K562 (cell line): Measurements from ENCODE around the gene LSM4.

Experiments used
- CBX3 ChIP-seq, 2 experiments: IDR thresholded peaks; 1 replicate in 1 of 2; 2 replicates in 1 of 2; pipeline ENCODE4 v1.6.1; 2012; ENCODE audit warnings: inconsistent platforms in 2 of 2, low read length in 2 of 2, borderline replicate concordance in 1 of 2, control low read depth in 1 of 2
- CTCF ChIP-seq, 3 experiments: IDR thresholded peaks in 2 of 3; conservative IDR thresholded peaks in 1 of 3; 2 replicates each; pipeline ENCODE4 v1.5.1; 2011 to 2012; ENCODE audit warnings: low read length in 3 of 3, mild to moderate bottlenecking in 3 of 3, control low read depth in 2 of 3, improper control_type of control experiment in 1 of 3, inconsistent platforms in 1 of 3, low read depth in 1 of 3, mixed read lengths in 1 of 3, moderate library complexity in 1 of 3; ENCODE audit not compliant: insufficient read depth in 2 of 3
- HCFC1 ChIP-seq: IDR thresholded peaks from 2 replicates; pipeline ENCODE4 v1.6.1; 2012; ENCODE audit warnings: low read depth, low read length, improper control_type of control experiment
- POLR2A ChIP-seq: fragments of 450-650 bp; conservative IDR thresholded peaks from 2 replicates; pipeline ENCODE4 v1.6.1; 2016
- POLR3G ChIP-seq: IDR thresholded peaks from 2 replicates; pipeline ENCODE4 v1.6.1; 2011; ENCODE audit not compliant: insufficient read length, insufficient replicate concordance; ENCODE audit errors: extremely low read depth
- PPARD ChIP-seq: fragments of 250-450 bp; sonication (Bioruptor Pico); IDR thresholded peaks from 2 replicates; pipeline ENCODE4 v1.8.0; 2022; ENCODE audit warnings: inconsistent platforms, mild to moderate bottlenecking, moderate library complexity
- TF ChIP-seq, protein P1 (sequence below): fragments of 250-450 bp; sonication (Bioruptor Pico); IDR thresholded peaks from 2 replicates; pipeline ENCODE4 v1.8.0; 2021; ENCODE audit warnings: moderate library complexity, mild to moderate bottlenecking, inconsistent platforms
- TF ChIP-seq, protein P2 (sequence below): fragments of 250-450 bp; sonication (Bioruptor Pico); IDR thresholded peaks from 2 replicates; pipeline ENCODE4 v1.5.0; 2020; ENCODE audit warnings: mild to moderate bottlenecking, borderline replicate concordance

- TF ChIP-seq, protein P1, sequence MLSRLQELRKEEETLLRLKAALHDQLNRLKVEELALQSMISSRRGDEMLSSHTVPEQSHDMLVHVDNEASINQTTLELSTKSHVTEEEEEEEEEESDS (CRISPR knock-in tag) = no peak
- TF ChIP-seq CTCF (IDR thresholded peaks at IDR 0.05 in 2 of 3, conservative IDR thresholded peaks at IDR 0.05 in 1 of 3; ENCODE audit: insufficient read depth in 2 of 3, low read depth in 1 of 3, low read length in 3 of 3) = no peak
- TF ChIP-seq POLR2A = no peak
- TF ChIP-seq, protein P2, sequence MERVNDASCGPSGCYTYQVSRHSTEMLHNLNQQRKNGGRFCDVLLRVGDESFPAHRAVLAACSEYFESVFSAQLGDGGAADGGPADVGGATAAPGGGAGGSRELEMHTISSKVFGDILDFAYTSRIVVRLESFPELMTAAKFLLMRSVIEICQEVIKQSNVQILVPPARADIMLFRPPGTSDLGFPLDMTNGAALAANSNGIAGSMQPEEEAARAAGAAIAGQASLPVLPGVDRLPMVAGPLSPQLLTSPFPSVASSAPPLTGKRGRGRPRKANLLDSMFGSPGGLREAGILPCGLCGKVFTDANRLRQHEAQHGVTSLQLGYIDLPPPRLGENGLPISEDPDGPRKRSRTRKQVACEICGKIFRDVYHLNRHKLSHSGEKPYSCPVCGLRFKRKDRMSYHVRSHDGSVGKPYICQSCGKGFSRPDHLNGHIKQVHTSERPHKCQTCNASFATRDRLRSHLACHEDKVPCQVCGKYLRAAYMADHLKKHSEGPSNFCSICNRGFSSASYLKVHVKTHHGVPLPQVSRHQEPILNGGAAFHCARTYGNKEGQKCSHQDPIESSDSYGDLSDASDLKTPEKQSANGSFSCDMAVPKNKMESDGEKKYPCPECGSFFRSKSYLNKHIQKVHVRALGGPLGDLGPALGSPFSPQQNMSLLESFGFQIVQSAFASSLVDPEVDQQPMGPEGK (CRISPR knock-in tag) = no peak
- no peak for TF ChIP-seq POLR3G
- TF ChIP-seq CBX3 (IDR thresholded peaks at IDR 0.05; ENCODE audit: borderline replicate concordance in 1 of 2, low read length in 2 of 2) = no peak
- no peak for TF ChIP-seq PPARD (CRISPR knock-in tag)
- TF ChIP-seq HCFC1 = no peak
Observed at GRCh38 chr19:18264137-18264854, 58.6 kb downstream of the LSM4 start.
